HepG2 (cell line): Measurements from ENCODE around the gene CHST6. TPM values are rescaled to one million over a fixed set of nuclear protein-coding genes. Genes with fewer than 3 reads are reported as not detected.
A peak's percentile ranks its signal among the peaks of the same experiment; 100 is the strongest.

Experiments
- ARID4A ChIP-seq: sonication (generic); formaldehyde crosslinking; IDR thresholded peaks from 2 replicates; pipeline ENCODE4 v1.5.0; 2020; ENCODE audit warnings: mild to moderate bottlenecking, missing genetic modification reagents, borderline replicate concordance
- GLI4 ChIP-seq: sonication (generic); formaldehyde crosslinking; IDR thresholded peaks from 2 replicates; pipeline ENCODE4 v1.5.1; 2020; ENCODE audit warnings: missing genetic modification reagents, mild to moderate bottlenecking, moderate library complexity, borderline replicate concordance
- HOXA7 ChIP-seq: sonication (generic); formaldehyde crosslinking; IDR thresholded peaks from 2 replicates; pipeline ENCODE4 v1.8.1; 2022; ENCODE audit warnings: mild to moderate bottlenecking, missing genetic modification reagents, moderate library complexity
- MTERF4 ChIP-seq: sonication (generic); formaldehyde crosslinking; IDR thresholded peaks from 2 replicates; pipeline ENCODE4 v1.8.0; 2023; ENCODE audit warnings: mild to moderate bottlenecking, missing genetic modification reagents
- PLSCR1 ChIP-seq: sonication (generic); formaldehyde crosslinking; IDR thresholded peaks from 2 replicates; pipeline ENCODE4 v1.5.0; 2020; ENCODE audit warnings: missing genetic modification reagents, mild to moderate bottlenecking, borderline replicate concordance
- SIN3B ChIP-seq: fragments of 150-350 bp; IDR thresholded peaks from 2 replicates; pipeline ENCODE4 v1.6.1; 2014; ENCODE audit warnings: low read length
- TEAD3 ChIP-seq: optimal IDR thresholded peaks from 2 replicates; pipeline ENCODE3; 2016; ENCODE audit warnings: borderline replicate concordance
- UBTF ChIP-seq: sonication (generic); formaldehyde crosslinking; IDR thresholded peaks from 2 replicates; pipeline ENCODE4 v1.4.0; 2020; ENCODE audit warnings: mild to moderate bottlenecking, missing genetic modification reagents
- ZNF12 ChIP-seq: sonication (generic); formaldehyde crosslinking; IDR thresholded peaks from 2 replicates; pipeline ENCODE4 v1.5.0; 2020; ENCODE audit warnings: missing genetic modification reagents
- ZNF33B ChIP-seq: sonication (generic); formaldehyde crosslinking; IDR thresholded peaks from 2 replicates; pipeline ENCODE4 v1.5.1; 2020; ENCODE audit warnings: mild to moderate bottlenecking, missing genetic modification reagents
- ZNF484 ChIP-seq: sonication (generic); formaldehyde crosslinking; IDR thresholded peaks from 2 replicates; pipeline ENCODE4 v1.5.1; 2020; ENCODE audit warnings: mild to moderate bottlenecking, low read depth, missing genetic modification reagents, borderline replicate concordance
- ZNF577 ChIP-seq: sonication (generic); formaldehyde crosslinking; IDR thresholded peaks from 2 replicates; pipeline ENCODE4 v1.4.0; 2020; ENCODE audit warnings: mild to moderate bottlenecking, low read depth, missing genetic modification reagents, borderline replicate concordance
- ZSCAN25 ChIP-seq: sonication (generic); formaldehyde crosslinking; IDR thresholded peaks from 2 replicates; pipeline ENCODE4 v1.8.0; 2022; ENCODE audit warnings: mild to moderate bottlenecking, missing genetic modification reagents
- polyA plus RNA-seq, 8 experiments: library from polyadenylated mRNA; depleted of rRNA in 3 of 8; stranded (reverse) in 7 of 8; unstranded in 1 of 8; fragments of >200 nt; fragmentation: Illumina TruSeq in 4 of 8; extraction: Trizol in 4 of 8; gene quantifications; 2 replicates each; pipeline versions ENCODE4 v1.2.1 to v1.2.3, GENCODE V29; 2011 to 2016; ENCODE audit warnings: low read depth in 4 of 8, missing spikeins in 1 of 8, mixed read lengths in 1 of 8; ENCODE audit not compliant: insufficient read depth in 1 of 8
- total RNA-seq, 5 experiments: library from RNA; depleted of rRNA; stranded (reverse); fragments of >200 nt; fragmentation: Illumina TruSeq; extraction: Trizol; gene quantifications; 2 replicates each; pipeline ENCODE4 v1.2.3, GENCODE V29; 2016; ENCODE audit warnings: low read depth in 1 of 5
- TF ChIP-seq, protein P1 (sequence below): sonication (generic); formaldehyde crosslinking; IDR thresholded peaks from 2 replicates; pipeline ENCODE4 v1.4.0; 2020; ENCODE audit warnings: missing genetic modification reagents
- TF ChIP-seq, protein P2 (sequence below): sonication (generic); formaldehyde crosslinking; IDR thresholded peaks from 2 replicates; pipeline ENCODE4 v1.4.0; 2020; ENCODE audit warnings: missing genetic modification reagents, borderline replicate concordance

The CHST6 gene
- total and polyA plus RNA-seq, 2 of the 13 experiments (the other 11 are each of a cell fraction or from before 2014, with no cell fraction given): 0.18 to 0.91 TPM

GRCh38 chr16:75495076-75495674, at the start of gene CHST6 (continued):
- TF ChIP-seq, protein P1, sequence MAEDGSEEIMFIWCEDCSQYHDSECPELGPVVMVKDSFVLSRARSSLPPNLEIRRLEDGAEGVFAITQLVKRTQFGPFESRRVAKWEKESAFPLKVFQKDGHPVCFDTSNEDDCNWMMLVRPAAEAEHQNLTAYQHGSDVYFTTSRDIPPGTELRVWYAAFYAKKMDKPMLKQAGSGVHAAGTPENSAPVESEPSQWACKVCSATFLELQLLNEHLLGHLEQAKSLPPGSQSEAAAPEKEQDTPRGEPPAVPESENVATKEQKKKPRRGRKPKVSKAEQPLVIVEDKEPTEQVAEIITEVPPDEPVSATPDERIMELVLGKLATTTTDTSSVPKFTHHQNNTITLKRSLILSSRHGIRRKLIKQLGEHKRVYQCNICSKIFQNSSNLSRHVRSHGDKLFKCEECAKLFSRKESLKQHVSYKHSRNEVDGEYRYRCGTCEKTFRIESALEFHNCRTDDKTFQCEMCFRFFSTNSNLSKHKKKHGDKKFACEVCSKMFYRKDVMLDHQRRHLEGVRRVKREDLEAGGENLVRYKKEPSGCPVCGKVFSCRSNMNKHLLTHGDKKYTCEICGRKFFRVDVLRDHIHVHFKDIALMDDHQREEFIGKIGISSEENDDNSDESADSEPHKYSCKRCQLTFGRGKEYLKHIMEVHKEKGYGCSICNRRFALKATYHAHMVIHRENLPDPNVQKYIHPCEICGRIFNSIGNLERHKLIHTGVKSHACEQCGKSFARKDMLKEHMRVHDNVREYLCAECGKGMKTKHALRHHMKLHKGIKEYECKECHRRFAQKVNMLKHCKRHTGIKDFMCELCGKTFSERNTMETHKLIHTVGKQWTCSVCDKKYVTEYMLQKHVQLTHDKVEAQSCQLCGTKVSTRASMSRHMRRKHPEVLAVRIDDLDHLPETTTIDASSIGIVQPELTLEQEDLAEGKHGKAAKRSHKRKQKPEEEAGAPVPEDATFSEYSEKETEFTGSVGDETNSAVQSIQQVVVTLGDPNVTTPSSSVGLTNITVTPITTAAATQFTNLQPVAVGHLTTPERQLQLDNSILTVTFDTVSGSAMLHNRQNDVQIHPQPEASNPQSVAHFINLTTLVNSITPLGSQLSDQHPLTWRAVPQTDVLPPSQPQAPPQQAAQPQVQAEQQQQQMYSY (CRISPR knock-in tag): no peak
- TF ChIP-seq ZNF484 (CRISPR knock-in tag) (no peak), ZSCAN25 (CRISPR knock-in tag) (no peak), ZNF577 (no peak), MTERF4 (CRISPR knock-in tag) (no peak), SIN3B (no peak), ZNF12 (CRISPR knock-in tag) (no peak), GLI4 (no peak), TEAD3 (no peak), UBTF (CRISPR knock-in tag) (peak; percentile 56; the same call in 1 of the 2 replicates), PLSCR1 (CRISPR knock-in tag) (no peak), HOXA7 (CRISPR knock-in tag) (no peak), ZNF33B (no peak), ARID4A (CRISPR knock-in tag) (peak; percentile 46; the same call in 1 of the 2 replicates)
- TF ChIP-seq, protein P2, sequence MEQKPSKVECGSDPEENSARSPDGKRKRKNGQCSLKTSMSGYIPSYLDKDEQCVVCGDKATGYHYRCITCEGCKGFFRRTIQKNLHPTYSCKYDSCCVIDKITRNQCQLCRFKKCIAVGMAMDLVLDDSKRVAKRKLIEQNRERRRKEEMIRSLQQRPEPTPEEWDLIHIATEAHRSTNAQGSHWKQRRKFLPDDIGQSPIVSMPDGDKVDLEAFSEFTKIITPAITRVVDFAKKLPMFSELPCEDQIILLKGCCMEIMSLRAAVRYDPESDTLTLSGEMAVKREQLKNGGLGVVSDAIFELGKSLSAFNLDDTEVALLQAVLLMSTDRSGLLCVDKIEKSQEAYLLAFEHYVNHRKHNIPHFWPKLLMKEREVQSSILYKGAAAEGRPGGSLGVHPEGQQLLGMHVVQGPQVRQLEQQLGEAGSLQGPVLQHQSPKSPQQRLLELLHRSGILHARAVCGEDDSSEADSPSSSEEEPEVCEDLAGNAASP (CRISPR knock-in tag): no peak
